GM23338 (cell line): Measurements from ENCODE around the gene SLC18B1. TPM values are rescaled to one million over a fixed set of nuclear protein-coding genes. Genes with fewer than 3 reads are reported as not detected.

Experiments
- ATAC-seq: fragments of 200-7000 bp; cut with Tn5 transposase; 3 replicates; pipeline ENCODE4 v1.9.1; 2020
- DNase-seq: peaks from one replicate; pipeline ENCODE4 v3.0.0-alpha.2; 2015; ENCODE audit warnings: low spot score
- H2AFZ ChIP-seq: fragments of 200-600 bp; sonication (generic); 2 replicates; pipeline ENCODE4 v1.8.0; 2016; ENCODE audit warnings: antibody characterized with exemption, mild to moderate bottlenecking, moderate library complexity
- H3F3A ChIP-seq: fragments of 200-600 bp; sonication (generic); replicated peaks from 2 replicates; pipeline ENCODE4 v1.8.0; 2017; ENCODE audit warnings: antibody characterized with exemption, mixed run types, low read depth
- H3K27ac ChIP-seq: fragments of 200-600 bp; sonication (generic); 2 replicates; pipeline ENCODE4 v1.6.1; 2016; ENCODE audit warnings: low read depth
- H3K27me3 ChIP-seq: fragments of 200-600 bp; sonication (generic); 2 replicates; pipeline ENCODE4 v1.8.0; 2016; ENCODE audit warnings: mild to moderate bottlenecking, mixed run types, moderate library complexity; ENCODE audit not compliant: insufficient read depth
- H3K36me3 ChIP-seq: fragments of 200-600 bp; sonication (generic); 2 replicates; pipeline ENCODE4 v1.8.0; 2016; ENCODE audit warnings: mild to moderate bottlenecking; ENCODE audit not compliant: insufficient read depth
- H3K4me1 ChIP-seq: fragments of 200-600 bp; sonication (generic); 2 replicates; pipeline ENCODE4 v1.8.0; 2016; ENCODE audit warnings: mild to moderate bottlenecking, moderate library complexity; ENCODE audit not compliant: insufficient read depth
- H3K4me2 ChIP-seq: fragments of 200-600 bp; sonication (generic); 2 replicates; pipeline ENCODE4 v1.7.1; 2017; ENCODE audit warnings: mixed run types
- H3K4me3 ChIP-seq: fragments of 200-600 bp; sonication (generic); 2 replicates; pipeline ENCODE4 v1.6.1; 2016; ENCODE audit warnings: mixed run types
- H3K79me2 ChIP-seq: fragments of 200-600 bp; sonication (generic); replicated peaks from 2 replicates; pipeline ENCODE4 v1.8.0; 2017; ENCODE audit warnings: mild to moderate bottlenecking; ENCODE audit not compliant: insufficient read depth
- H3K9me2 ChIP-seq: fragments of 200-600 bp; sonication (generic); 2 replicates; pipeline ENCODE4 v1.8.0; 2017; ENCODE audit not compliant: insufficient read depth
- H4K20me1 ChIP-seq: fragments of 200-600 bp; sonication (generic); replicated peaks from 2 replicates; pipeline ENCODE4 v1.8.0; 2017; ENCODE audit warnings: mild to moderate bottlenecking; ENCODE audit not compliant: insufficient read depth
- H3K27ac Mint-ChIP-seq: 2 replicates; pipeline ENCODE4 v1.8.0; 2020; ENCODE audit warnings: inconsistent platforms, mild to moderate bottlenecking, moderate library complexity, mixed read lengths
- H3K27me3 Mint-ChIP-seq: 3 replicates; pipeline ENCODE4 v1.8.0; 2022; ENCODE audit warnings: low read depth, mild to moderate bottlenecking, moderate library complexity, mixed read lengths, inconsistent platforms; ENCODE audit not compliant: insufficient read depth, poor library complexity
- H3K36me3 Mint-ChIP-seq: 3 replicates; pipeline ENCODE4 v1.8.0; 2021; ENCODE audit warnings: low read depth, mild to moderate bottlenecking, inconsistent platforms, moderate library complexity, mixed read lengths
- H3K4me1 Mint-ChIP-seq: 3 replicates; pipeline ENCODE4 v1.8.0; 2020; ENCODE audit warnings: mild to moderate bottlenecking, inconsistent platforms, mixed read lengths
- H3K4me3 Mint-ChIP-seq: 3 replicates; pipeline ENCODE4 v1.8.0; 2021; ENCODE audit warnings: moderate library complexity, mild to moderate bottlenecking, inconsistent platforms, mixed read lengths
- H3K9me3 Mint-ChIP-seq: 3 replicates; pipeline ENCODE4 v1.8.0; 2020; ENCODE audit warnings: moderate library complexity, mild to moderate bottlenecking, inconsistent platforms, mixed read lengths
- CREB1 ChIP-seq: fragments of 250-450 bp; sonication (Bioruptor Pico); IDR thresholded peaks from 2 replicates; pipeline ENCODE4 v1.5.0; 2020; ENCODE audit warnings: low read depth, mild to moderate bottlenecking, moderate library complexity
- EZH2 ChIP-seq: fragments of 200-600 bp; sonication (generic); IDR thresholded peaks from one replicate; pipeline ENCODE4 v1.8.0; 2017; ENCODE audit warnings: antibody characterized with exemption, mild to moderate bottlenecking, low read depth; ENCODE audit not compliant: unreplicated experiment
- EZH2phosphoT487 ChIP-seq: fragments of 200-600 bp; sonication (generic); IDR thresholded peaks from one replicate; pipeline ENCODE4 v1.8.1; 2018; ENCODE audit warnings: antibody characterized with exemption; ENCODE audit not compliant: unreplicated experiment
- JUNB ChIP-seq: IDR thresholded peaks from one replicate; pipeline ENCODE4 v1.6.1; 2016; ENCODE audit warnings: antibody characterized with exemption; ENCODE audit not compliant: unreplicated experiment
- NANOG ChIP-seq: IDR thresholded peaks from 2 replicates; pipeline ENCODE4 v1.6.1; 2016; ENCODE audit warnings: antibody characterized with exemption, borderline replicate concordance
- POLR2AphosphoS5 ChIP-seq: IDR thresholded peaks from 2 replicates; pipeline ENCODE4 v1.6.1; 2016; ENCODE audit warnings: antibody characterized with exemption, low read depth
- STAT1 ChIP-seq: IDR thresholded peaks from one replicate; pipeline ENCODE4 v1.6.1; 2016; ENCODE audit warnings: antibody characterized with exemption; ENCODE audit not compliant: unreplicated experiment
- ZNF114 ChIP-seq: fragments of 250-450 bp; sonication (Bioruptor Pico); IDR thresholded peaks from 2 replicates; pipeline ENCODE4 v1.5.0; 2020; ENCODE audit warnings: mild to moderate bottlenecking, moderate library complexity
- ZNF331 ChIP-seq: fragments of 250-450 bp; sonication (Bioruptor Pico); IDR thresholded peaks from 2 replicates; pipeline ENCODE4 v1.5.0; 2020; ENCODE audit warnings: low read depth, mild to moderate bottlenecking, moderate library complexity
- polyA plus RNA-seq: library from polyadenylated mRNA; unstranded; fragments of >200 nt; fragmentation: Nextera tagmentation; extraction: Ambion mirVana; gene quantifications from 2 replicates; pipeline ENCODE4 v1.2.1, GENCODE V29; 2016
- total RNA-seq: library from RNA; depleted of rRNA; stranded (reverse); fragments of >200 nt; shearing (Covaris generic); gene quantifications from 2 replicates; pipeline ENCODE4 v1.2.3, GENCODE V29; 2014
- TF ChIP-seq, protein P1 (sequence below): fragments of 250-450 bp; sonication (Bioruptor Pico); IDR thresholded peaks from 2 replicates; pipeline ENCODE4 v1.5.0; 2020; ENCODE audit warnings: mild to moderate bottlenecking, moderate library complexity
- TF ChIP-seq, protein P2 (sequence below): IDR thresholded peaks from 2 replicates; pipeline ENCODE4 v1.6.1; 2016; ENCODE audit warnings: antibody characterized with exemption
- TF ChIP-seq, protein P3 (sequence below): IDR thresholded peaks from one replicate; pipeline ENCODE4 v1.6.1; 2018; ENCODE audit warnings: antibody characterized with exemption; ENCODE audit not compliant: unreplicated experiment
- TF ChIP-seq, protein P4 (sequence below), 2 experiments: fragments of 200-600 bp in 1 of 2; sonication (generic) in 1 of 2; conservative IDR thresholded peaks; 2 replicates each; pipeline versions ENCODE4 v1.5.1 to v1.6.1; 2016 to 2017; ENCODE audit warnings: antibody characterized with exemption in 2 of 2, low read depth in 2 of 2, mild to moderate bottlenecking in 2 of 2, moderate library complexity in 1 of 2

The SLC18B1 gene
- total and polyA plus RNA-seq, 2 experiments from 2014 or later, result 26.4 to 37.4 TPM

DNA sequence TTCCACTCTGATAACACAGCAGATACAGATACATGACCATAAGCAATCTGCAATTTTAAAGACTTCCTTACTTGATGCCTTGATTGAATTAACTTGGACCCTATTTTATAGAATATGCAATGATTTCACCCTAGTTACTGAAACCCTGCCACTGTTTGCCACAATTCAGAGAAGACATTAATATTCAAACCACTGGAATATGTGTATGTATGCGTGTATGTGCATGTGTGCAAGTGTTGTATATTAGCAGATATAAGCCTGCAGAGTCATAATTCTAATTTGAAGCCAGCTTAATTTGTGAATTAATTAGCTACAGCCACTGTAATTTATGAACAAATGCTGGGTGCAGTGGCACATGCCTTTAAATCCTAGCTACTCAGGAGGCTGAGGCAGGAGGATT, 50.0 kb downstream of the SLC18B1 start:
- no peak overlapping the region for H3K27ac ChIP-seq
- no peaks in the 10 kb centered on the region for H3K4me1 ChIP-seq
- no peaks in the 10 kb centered on the region for H3K27me3 ChIP-seq
- no peaks in the 10 kb centered on the region; the same call in 1 of the 2 replicates for H3K9me2 ChIP-seq
- H3K36me3 ChIP-seq, result no peaks in the 10 kb centered on the region
- no peaks in the 10 kb centered on the region for H3K36me3 Mint-ChIP-seq
- no peaks in the 10 kb centered on the region for H3K9me3 Mint-ChIP-seq
- H4K20me1 ChIP-seq, result no peaks in the 10 kb centered on the region
- H3K4me1 Mint-ChIP-seq, result no peaks in the 10 kb centered on the region
- no peak overlapping the region for H3K4me3 ChIP-seq
- ATAC-seq (no peak), DNase-seq (no peak)
- H3K4me3 Mint-ChIP-seq, result no peak overlapping the region
- H3K27me3 Mint-ChIP-seq, result no peaks in the 10 kb centered on the region
- H3K79me2 ChIP-seq, result no peaks in the 10 kb centered on the region
- no peak overlapping the region for H3K27ac Mint-ChIP-seq
- H3F3A ChIP-seq, result no peaks in the 10 kb centered on the region
- H3K4me2 ChIP-seq, result no peak overlapping the region
- TF ChIP-seq EZH2phosphoT487 (no peak), CREB1 (CRISPR knock-in tag) (no peak), POLR2AphosphoS5 (no peak), STAT1 (no peak), ZNF114 (CRISPR knock-in tag) (no peak), ZNF331 (no peak), NANOG (no peak), EZH2 (no peak), JUNB (no peak)
- TF ChIP-seq, protein P1, sequence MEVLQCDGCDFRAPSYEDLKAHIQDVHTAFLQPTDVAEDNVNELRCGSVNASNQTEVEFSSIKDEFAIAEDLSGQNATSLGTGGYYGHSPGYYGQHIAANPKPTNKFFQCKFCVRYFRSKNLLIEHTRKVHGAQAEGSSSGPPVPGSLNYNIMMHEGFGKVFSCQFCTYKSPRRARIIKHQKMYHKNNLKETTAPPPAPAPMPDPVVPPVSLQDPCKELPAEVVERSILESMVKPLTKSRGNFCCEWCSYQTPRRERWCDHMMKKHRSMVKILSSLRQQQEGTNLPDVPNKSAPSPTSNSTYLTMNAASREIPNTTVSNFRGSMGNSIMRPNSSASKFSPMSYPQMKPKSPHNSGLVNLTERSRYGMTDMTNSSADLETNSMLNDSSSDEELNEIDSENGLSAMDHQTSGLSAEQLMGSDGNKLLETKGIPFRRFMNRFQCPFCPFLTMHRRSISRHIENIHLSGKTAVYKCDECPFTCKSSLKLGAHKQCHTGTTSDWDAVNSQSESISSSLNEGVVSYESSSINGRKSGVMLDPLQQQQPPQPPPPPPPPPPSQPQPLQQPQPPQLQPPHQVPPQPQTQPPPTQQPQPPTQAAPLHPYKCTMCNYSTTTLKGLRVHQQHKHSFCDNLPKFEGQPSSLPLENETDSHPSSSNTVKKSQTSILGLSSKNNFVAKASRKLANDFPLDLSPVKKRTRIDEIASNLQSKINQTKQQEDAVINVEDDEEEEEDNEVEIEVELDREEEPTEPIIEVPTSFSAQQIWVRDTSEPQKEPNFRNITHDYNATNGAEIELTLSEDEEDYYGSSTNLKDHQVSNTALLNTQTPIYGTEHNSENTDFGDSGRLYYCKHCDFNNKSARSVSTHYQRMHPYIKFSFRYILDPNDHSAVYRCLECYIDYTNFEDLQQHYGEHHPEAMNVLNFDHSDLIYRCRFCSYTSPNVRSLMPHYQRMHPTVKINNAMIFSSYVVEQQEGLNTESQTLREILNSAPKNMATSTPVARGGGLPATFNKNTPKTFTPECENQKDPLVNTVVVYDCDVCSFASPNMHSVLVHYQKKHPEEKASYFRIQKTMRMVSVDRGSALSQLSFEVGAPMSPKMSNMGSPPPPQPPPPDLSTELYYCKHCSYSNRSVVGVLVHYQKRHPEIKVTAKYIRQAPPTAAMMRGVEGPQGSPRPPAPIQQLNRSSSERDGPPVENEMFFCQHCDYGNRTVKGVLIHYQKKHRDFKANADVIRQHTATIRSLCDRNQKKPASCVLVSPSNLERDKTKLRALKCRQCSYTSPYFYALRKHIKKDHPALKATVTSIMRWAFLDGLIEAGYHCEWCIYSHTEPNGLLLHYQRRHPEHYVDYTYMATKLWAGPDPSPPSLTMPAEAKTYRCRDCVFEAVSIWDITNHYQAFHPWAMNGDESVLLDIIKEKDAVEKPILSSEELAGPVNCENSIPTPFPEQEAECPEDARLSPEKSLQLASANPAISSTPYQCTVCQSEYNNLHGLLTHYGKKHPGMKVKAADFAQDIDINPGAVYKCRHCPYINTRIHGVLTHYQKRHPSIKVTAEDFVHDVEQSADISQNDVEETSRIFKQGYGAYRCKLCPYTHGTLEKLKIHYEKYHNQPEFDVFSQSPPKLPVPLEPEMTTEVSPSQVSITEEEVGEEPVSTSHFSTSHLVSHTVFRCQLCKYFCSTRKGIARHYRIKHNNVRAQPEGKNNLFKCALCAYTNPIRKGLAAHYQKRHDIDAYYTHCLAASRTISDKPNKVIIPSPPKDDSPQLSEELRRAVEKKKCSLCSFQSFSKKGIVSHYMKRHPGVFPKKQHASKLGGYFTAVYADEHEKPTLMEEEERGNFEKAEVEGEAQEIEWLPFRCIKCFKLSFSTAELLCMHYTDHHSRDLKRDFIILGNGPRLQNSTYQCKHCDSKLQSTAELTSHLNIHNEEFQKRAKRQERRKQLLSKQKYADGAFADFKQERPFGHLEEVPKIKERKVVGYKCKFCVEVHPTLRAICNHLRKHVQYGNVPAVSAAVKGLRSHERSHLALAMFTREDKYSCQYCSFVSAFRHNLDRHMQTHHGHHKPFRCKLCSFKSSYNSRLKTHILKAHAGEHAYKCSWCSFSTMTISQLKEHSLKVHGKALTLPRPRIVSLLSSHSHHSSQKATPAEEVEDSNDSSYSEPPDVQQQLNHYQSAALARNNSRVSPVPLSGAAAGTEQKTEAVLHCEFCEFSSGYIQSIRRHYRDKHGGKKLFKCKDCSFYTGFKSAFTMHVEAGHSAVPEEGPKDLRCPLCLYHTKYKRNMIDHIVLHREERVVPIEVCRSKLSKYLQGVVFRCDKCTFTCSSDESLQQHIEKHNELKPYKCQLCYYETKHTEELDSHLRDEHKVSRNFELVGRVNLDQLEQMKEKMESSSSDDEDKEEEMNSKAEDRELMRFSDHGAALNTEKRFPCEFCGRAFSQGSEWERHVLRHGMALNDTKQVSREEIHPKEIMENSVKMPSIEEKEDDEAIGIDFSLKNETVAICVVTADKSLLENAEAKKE, result no peak
- TF ChIP-seq, protein P2, sequence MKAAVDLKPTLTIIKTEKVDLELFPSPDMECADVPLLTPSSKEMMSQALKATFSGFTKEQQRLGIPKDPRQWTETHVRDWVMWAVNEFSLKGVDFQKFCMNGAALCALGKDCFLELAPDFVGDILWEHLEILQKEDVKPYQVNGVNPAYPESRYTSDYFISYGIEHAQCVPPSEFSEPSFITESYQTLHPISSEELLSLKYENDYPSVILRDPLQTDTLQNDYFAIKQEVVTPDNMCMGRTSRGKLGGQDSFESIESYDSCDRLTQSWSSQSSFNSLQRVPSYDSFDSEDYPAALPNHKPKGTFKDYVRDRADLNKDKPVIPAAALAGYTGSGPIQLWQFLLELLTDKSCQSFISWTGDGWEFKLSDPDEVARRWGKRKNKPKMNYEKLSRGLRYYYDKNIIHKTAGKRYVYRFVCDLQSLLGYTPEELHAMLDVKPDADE, result no peak
- TF ChIP-seq, protein P3, sequence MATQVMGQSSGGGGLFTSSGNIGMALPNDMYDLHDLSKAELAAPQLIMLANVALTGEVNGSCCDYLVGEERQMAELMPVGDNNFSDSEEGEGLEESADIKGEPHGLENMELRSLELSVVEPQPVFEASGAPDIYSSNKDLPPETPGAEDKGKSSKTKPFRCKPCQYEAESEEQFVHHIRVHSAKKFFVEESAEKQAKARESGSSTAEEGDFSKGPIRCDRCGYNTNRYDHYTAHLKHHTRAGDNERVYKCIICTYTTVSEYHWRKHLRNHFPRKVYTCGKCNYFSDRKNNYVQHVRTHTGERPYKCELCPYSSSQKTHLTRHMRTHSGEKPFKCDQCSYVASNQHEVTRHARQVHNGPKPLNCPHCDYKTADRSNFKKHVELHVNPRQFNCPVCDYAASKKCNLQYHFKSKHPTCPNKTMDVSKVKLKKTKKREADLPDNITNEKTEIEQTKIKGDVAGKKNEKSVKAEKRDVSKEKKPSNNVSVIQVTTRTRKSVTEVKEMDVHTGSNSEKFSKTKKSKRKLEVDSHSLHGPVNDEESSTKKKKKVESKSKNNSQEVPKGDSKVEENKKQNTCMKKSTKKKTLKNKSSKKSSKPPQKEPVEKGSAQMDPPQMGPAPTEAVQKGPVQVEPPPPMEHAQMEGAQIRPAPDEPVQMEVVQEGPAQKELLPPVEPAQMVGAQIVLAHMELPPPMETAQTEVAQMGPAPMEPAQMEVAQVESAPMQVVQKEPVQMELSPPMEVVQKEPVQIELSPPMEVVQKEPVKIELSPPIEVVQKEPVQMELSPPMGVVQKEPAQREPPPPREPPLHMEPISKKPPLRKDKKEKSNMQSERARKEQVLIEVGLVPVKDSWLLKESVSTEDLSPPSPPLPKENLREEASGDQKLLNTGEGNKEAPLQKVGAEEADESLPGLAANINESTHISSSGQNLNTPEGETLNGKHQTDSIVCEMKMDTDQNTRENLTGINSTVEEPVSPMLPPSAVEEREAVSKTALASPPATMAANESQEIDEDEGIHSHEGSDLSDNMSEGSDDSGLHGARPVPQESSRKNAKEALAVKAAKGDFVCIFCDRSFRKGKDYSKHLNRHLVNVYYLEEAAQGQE, result no peak
- TF ChIP-seq, protein P4, sequence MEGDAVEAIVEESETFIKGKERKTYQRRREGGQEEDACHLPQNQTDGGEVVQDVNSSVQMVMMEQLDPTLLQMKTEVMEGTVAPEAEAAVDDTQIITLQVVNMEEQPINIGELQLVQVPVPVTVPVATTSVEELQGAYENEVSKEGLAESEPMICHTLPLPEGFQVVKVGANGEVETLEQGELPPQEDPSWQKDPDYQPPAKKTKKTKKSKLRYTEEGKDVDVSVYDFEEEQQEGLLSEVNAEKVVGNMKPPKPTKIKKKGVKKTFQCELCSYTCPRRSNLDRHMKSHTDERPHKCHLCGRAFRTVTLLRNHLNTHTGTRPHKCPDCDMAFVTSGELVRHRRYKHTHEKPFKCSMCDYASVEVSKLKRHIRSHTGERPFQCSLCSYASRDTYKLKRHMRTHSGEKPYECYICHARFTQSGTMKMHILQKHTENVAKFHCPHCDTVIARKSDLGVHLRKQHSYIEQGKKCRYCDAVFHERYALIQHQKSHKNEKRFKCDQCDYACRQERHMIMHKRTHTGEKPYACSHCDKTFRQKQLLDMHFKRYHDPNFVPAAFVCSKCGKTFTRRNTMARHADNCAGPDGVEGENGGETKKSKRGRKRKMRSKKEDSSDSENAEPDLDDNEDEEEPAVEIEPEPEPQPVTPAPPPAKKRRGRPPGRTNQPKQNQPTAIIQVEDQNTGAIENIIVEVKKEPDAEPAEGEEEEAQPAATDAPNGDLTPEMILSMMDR (conservative IDR thresholded peaks at IDR 0.05; ENCODE audit: low read depth in 2 of 2), result no peak
- H2AFZ ChIP-seq, result no peak overlapping the region
